NOMO-1 treated with DMSO at 0.1 percent for 48 hours (cell line): Measurements from ENCODE around the gene MYO7A.

Experiments
- DNase-seq: peaks from one replicate; lab custom pipeline; 2025; ENCODE audit not compliant: unreplicated experiment; lab: John Stamatoyannopoulos, UW

MYO7A gene

DNA sequence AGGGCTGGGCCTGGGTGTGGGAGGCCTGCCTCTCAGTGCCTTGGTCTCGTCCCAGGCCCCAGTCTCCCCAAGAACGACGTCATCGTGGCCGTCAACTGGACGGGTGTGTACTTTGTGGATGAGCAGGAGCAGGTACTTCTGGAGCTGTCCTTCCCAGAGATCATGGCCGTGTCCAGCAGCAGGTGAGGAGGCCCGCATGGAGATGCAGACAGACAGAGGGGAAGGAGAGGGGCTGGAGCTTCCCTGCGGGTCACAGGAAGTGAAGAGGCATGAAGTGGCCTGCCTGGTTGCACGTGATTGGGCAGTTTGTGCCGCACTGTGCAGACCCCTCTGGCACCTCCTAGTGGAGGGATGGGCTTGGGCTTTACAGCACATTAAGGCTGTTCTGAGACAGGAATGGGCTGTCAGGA, 70.4 kb downstream of the MYO7A start:
- DNase-seq: no peak

DNA sequence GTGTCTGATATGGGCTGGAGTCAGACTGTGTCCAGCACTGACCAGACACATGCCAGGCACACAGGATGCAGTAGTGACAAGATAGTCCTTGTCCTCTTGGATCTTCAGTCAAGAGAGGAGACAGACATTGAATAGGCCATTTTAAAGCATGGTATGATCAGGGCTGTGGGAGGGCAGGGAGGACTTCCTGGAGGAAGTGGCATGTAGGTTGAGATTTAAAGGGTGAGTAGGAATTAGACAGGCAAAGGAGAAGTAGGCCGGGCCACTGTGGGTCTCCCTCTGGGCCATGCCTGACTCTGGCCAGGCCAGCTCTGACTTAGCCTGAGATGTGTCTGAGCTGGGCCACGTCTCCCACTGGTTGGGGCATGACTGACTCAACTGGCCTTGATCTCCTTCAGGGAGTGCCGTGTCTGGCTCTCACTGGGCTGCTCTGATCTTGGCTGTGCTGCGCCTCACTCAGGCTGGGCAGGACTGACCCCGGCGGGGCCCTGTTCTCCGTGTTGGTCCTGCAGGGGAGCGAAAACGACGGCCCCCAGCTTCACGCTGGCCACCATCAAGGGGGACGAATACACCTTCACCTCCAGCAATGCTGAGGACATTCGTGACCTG, 71.2 kb downstream of the MYO7A start:
- DNase-seq: no peak

DNA sequence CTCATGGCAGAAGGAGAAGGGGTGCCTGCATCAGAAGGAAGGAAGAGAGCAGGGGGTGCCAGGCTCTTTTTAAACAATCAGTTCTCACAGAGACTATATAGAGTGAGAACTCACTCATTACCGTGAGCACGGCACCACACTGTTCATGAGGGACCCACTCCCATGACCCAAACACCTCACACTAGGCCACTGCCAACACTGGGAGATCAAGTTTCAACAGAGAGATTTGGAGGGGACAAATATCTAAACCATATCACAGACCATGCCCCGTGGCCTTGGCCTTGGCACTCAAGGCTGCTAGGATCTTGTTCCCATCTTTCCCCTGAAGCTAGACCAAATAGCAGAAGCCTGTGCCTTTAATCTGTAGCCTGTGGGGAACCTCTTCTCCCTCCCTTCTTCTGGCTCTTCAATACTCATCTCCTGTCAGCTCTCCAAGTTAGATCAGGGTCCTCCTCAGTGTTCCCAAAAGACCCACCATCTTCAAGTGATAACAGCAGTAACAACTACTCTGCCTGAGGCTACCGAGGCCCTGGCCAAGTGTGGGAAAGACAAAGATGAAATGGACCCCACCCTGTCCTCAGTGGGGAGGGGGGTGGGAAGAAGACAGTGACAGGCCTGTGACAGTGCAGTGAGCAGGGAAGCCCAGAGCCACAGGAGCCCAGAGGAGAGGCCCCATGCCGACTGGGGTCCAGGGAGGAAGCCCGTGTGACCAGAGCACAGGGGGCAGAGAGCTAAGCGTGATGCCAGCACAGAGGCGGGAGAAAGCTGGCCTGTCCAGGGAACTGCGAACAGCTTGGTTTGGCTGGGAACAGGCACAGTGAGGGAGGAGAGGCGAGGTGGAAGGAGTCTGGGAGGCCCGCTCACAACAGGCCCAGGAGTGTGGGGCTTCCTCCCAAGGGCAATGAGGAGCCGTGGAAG, 72.6 kb downstream of the MYO7A start:
- DNase-seq: no peak

DNA sequence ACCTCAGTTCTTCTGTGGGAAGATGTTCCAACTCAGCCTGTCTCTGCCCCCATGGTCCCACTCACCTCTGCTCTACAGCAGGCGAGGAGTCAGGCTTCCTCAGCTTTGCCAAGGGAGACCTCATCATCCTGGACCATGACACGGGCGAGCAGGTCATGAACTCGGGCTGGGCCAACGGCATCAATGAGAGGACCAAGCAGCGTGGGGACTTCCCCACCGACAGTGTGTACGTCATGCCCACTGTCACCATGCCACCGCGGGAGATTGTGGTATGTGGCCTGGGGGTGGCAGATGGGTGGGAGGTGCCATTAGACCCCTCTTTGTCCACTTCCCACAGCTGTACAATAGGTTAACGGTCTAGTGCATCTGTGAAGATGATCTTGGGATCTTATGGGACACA, 73.3 kb downstream of the MYO7A start:
- DNase-seq: no peak

DNA sequence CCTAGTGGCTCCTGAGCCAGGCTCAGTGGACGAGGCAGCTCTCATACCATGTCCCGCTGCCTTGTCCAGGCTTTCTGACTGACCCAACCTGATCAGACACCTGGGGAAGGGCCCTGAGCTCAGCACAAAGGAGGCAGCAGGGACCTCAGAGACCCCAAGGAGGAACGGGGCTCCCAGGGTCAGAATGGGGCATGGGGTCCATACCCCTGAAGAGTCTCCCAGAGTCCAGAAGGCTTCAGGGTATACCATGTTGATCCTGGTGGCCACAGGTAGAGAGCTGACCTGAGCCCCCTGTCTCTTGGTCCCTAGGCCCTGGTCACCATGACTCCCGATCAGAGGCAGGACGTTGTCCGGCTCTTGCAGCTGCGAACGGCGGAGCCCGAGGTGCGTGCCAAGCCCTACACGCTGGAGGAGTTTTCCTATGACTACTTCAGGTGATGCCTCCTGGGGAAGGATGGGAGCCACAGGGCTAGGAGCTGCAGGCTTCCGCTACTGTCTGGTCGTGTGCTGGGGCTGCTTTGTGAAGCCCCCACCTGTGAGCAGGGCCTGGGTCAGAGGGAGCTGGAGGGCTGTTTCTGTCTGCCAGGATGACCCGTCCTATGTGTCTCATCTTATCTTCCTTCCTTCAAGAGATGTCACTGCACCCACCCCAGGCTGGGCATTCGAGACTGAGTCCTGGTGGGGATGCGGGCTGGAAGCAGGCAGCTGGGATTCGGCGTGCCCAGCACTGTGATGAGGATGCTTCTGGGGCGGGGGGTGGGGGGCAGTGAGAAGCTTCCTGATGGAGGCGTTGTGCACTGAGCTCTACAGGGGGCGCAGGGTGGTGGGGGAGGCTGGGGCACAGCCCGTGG, 74.2 kb downstream of the MYO7A start:
- no peak for DNase-seq

GRCh38 chr11:77202941-77203900, 75.2 kb downstream of the MYO7A start:
- DNase-seq: no peak

DNA sequence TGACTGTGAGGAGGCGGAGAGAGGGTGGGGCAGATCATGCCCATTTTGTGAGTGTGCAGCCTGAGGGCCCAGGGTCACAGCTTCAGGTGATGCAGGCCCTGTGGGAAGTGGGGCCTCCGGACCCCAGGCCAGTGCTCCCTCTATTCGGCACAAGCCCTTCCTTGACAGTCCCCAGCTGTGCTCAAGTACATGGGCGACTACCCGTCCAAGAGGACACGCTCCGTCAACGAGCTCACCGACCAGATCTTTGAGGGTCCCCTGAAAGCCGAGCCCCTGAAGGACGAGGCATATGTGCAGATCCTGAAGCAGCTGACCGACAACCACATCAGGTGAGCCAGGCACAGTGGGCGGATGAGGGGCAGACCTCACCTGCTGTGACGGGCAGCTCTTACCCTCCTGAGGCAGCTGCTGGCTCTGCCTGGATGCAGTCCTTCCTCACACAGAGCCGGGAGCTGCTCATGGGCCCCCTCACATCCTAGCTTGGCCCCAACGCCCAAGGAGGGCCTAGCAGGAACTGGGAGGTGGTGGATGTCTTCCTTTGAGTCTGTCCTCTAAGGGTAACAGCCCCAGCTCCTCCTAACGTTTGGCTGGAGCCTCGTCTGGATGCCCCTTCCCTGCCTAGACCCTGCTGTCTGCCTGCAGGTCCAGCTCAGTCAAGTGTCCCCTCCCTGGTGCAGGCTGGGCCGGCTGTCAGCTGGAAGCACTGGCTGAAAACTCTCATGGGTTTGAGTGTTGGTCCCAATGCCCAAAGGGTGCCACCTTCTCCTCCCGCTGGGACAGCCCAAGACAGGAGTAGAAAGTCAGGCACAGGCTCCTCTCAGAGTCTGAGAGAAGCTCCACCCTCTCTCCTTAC, 76.1 kb downstream of the MYO7A start:
- DNase-seq: no peak

DNA sequence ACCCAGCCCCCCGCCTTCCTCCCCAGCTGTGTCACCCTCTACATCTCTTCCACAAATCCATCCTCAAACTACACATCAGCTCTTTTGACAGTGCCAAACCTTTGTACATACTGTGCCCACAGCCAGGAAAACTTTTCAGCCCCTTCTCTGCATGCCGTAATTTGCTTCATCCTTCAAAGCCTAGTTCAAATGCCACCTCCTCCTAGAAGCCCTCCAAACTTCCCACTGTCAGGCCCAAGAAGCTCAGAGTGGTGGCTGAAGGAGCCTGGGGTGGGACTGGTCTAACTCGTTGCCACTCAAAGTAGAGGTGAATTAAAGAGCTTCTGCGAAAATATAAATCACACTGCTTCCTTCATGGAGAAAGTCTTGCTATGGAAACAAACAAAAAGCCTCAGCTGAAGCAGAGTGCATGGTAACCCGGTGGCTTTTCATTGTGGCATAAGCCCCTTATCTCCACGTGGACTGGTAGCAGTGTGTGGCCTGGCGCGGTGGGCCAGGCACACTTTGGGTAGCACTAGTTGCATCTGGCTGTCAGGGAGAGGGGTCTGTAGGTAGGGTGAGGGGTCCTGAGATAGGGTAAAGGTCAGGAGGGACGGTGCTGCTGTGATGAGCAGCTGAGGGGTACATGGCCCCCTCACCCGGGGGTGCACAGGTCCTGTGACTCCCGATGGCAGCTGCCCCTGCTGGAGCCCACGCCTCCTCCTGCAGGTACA, 76.9 kb downstream of the MYO7A start:
- DNase-seq: no peak

GRCh38 chr11:77205467-77206263, 77.6 kb downstream of the MYO7A start:
- no peak for DNase-seq

GRCh38 chr11:77206264-77207018, 78.4 kb downstream of the MYO7A start:
- DNase-seq: no peak

GRCh38 chr11:77207019-77207485, 79.0 kb downstream of the MYO7A start:
- DNase-seq: no peak

DNA sequence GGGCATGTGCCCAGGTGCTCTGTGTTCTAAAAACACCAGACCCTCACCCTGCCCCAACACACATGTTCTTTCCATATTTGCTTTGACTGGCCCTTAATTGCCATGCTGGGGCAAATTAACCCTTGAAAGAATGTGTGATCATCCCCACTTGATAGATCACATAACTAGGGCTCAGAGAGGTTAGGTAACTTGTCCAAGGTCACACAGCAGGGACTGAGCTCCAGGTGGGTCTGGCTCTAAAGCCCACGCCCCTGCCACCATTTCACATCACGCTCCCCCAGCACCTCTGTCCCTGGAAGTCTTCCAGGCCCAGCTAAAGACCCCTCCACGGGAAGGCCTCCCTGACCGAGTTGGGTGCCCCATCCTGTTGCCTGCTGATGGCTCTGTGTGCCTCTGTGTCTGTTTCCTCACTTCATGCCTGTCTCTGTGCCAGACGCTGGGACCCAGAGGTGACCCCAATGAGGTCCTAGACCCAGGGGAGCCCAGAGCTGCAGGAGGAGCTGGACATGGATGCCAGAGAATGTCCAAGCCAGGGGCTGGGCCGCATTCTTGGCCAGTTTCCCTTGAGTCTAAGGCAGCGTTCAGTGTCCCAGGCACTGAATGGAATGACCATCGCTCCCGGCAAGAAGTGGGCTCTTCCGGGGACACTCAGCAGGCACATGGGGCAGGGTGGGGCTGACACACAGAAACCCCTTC, 79.7 kb downstream of the MYO7A start:
- no peak for DNase-seq

- no peak for DNase-seq
Observed at GRCh38 chr11:77208535-77208934, 80.5 kb downstream of the MYO7A start.

DNA sequence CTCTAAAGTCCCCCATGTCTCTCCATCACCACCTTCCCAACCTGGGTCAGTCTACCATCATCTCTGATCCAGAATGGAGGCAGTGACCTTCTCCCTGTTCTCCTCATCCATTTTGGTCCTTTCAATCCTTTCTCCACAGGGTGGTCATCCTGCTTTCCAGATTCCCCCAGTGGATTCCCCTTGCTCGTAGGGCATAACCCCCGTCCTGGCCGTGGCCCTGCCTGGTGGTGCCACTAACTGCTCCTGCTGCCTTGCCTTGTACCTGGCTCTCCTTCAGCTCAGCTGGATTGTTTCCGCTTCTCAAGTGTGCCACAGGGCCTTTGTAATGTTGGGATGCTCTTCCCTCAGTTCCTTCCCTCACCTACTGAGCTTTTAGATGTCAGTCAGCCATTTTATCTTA, 81.6 kb downstream of the MYO7A start:
- no peak for DNase-seq

GRCh38 chr11:77211040-77211451, 83.0 kb downstream of the MYO7A start:
- DNase-seq: no peak

- DNase-seq: no peak
Observed at GRCh38 chr11:77211594-77212251, 83.7 kb downstream of the MYO7A start.
